GM15510 (cell line): ENCODE data around the gene MKI67.

Experiments
- POLR2A ChIP-seq: IDR thresholded peaks from 3 replicates; pipeline ENCODE4 v1.6.1; 2011; ENCODE audit warnings: borderline replicate concordance; ENCODE audit not compliant: insufficient read length; ENCODE audit errors: extremely low read depth

Gene MKI67

DNA sequence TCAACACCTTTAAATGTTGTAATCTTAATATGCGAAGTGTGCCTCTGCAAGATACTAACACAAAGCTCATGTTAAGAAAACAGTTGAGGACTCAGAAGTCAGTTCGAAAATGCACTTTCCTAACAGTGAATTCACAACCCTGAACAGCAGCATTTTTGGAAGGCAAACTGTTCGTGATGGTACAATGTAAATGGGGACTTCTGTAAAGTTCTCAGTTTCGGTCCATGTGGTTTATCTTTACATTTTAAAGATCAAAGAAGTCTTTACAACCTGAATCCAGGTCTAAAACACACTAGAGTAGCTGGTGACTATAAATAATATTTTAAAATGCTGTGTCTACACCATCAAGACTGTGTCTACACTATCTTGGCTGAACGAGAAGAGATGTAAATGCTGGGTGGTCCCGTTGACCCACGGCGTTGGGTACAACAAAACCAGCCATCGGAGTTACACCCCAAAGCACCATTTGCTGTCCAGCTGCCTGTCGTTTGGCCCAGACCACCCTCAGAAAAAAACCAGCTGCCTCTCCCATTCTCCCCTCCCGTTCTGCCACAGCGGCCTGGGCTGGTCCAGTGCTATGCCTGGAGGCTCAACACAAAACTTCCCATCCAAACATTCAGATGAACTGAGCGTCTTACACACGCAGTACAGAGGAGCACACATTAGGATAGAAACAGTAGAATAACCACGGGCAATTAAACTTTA lies 42.9 kb downstream of the MKI67 start:
- no peak for TF ChIP-seq POLR2A

DNA sequence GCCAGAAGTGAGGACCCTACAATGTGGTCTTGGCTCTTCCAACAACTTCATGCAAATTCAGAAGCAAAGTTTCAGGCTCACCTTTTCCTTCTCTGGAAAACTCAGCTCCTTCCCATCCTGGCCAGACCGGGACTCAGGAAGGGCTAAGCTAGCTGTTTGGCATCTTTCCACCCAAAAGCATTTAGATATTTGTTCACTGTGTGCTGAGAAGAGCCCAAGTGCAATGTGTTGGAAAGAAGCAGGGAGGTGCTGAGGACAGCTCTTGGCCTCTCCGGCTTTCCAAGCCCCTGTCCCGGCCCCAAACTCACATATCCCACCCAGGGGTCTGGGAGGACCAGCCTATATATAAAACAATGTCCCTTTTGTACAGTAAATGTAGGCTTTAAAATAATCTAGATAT lies 44.5 kb downstream of the MKI67 start:
- no peak for TF ChIP-seq POLR2A

DNA sequence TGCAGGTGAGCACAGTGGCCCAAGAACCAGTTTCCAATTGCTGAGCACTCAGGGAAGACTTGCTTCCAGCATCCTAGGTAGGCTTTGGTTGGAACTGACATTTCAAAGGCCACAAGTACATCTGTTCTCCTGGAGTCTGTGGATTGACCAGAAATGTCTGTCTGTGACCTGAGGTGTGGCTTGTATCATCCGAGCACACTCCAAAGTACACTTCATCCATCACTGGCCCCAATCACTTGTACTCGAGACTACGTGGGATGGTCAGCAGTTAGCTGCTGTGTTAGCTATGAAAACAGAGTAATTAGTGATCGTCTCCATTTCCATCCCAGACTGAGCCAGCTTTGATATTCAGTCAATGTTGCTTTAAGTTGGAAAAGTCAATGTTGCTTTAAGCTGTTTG lies 45.0 kb downstream of the MKI67 start:
- no peak for TF ChIP-seq POLR2A

DNA sequence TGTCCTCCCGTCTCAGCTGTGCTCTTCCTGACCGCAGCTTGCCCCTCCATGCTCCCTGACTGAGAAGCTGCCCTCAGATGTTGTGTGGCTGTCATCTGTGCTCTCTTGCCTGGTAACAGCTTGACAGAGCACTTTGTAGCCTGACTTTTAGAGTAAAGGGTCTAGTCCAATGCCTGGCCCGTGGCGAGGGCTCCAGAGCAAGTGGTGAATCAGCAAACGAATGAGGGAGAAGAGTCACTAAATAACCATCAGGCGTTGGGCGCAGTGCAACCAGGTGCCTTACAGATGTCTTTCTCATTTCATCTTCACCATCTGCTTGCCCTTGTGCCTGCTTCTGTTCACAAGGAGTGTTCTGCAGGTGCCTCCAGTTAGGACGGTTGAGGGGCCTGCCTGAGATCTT lies 45.6 kb downstream of the MKI67 start:
- no peak for TF ChIP-seq POLR2A

DNA sequence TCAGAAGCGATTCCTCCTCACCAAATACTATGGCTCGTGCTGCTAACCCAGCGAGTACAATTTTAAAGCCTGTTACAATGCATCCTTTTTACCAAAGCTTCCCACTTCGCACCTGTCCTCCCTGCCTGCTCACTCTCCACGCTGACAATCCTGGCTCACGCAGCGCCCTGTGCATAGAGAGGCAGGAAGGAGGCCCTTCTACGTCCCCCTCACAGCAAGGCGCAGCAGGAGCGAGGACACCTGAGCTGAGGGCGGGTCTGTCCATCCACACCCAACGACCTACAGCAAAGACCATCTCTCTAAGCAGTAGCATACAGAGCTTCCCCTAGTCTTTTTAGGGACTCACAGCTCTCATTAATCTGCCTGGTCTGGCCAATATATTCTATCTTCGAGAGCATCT lies 46.0 kb downstream of the MKI67 start:
- TF ChIP-seq POLR2A: no peak

DNA sequence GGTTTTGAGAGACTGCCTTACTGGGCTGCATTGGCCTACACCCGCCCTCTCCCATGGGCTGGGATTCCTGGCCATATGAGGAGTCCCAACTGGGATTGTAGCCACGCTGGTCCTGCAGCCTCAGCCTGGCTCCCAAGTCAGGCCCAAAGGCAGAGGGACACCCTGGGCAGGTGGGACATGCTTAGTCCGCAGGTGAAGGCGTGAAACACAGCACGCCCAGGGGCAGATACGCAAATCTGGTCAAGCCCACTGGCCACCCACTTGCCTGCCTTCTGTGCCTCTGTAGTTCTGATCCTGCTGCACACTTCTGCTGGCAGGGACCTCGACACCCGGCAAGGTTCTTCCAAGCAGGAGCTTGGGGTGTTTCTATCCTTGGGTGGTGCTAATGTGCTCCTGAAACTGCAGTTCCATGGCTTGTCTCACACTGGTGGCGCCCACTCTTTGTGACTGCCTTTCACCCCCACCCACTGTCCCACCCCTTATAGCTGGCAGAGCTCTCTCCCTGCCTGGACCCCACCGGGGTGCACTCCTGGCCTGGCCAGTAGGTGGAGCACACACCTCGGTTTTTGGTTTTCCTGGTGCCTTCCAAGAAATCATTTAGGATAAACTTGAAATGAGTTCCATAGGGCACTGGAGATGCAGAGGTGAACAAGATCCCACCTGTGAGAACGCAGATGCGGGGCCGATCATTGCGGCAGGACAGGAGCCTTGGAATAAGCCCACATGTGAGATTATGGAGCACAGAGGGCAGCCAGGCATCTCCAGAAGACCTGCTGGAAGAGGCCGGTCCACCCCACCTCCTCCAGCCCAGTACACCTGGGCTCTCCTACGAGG lies 47.9 kb downstream of the MKI67 start:
- no peak for TF ChIP-seq POLR2A

DNA sequence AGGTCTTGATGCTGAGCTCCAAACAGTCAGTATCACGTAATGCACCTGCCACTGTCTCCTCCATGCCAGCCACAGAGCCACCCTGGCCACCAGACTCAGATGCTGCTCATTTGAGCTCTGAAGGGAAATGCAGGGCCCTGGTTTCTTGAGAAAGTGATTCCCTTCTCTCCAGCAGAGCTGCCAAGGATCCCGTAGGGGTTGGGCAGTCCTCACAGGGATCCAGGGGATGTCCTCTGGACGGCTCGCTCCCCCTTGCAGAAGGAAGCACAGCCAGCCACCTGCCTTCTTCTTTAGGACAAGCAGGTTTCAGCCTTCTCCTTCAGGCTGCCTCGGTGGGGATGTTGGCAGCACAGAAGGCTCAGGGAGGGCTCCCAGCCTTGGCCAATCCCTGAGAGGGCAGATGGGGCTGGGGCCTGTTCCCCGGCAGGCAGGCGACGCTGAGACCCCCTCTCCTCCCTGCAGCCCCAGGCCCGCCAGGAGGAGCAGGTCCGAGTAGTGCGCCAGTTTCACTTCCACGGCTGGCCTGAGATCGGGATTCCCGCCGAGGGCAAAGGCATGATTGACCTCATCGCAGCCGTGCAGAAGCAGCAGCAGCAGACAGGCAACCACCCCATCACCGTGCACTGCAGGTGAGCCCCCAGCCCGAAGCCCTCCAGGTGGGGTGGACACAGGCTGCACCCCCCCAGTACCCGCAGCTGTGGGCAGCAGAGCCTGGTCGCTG lies 48.9 kb downstream of the MKI67 start:
- TF ChIP-seq POLR2A: no peak

DNA sequence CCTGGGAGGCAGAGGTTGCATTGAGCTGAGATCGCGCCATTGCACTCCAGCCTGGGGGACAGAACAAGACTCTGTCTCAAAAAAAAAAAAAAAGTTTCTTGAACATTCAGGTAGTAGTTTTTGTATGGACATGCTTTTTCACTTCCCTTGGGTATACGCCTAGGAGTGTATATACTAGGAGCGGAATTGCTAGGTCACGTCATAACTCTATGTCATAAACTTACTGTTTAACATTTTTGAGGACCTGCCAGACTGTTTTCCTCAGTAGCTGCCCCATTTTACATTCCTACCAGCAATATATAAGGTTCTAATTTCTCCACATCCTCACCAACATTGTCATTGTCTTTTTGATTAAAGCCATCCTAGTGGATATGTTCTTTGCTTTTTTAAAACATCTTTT lies 51.6 kb downstream of the MKI67 start:
- TF ChIP-seq POLR2A: no peak

DNA sequence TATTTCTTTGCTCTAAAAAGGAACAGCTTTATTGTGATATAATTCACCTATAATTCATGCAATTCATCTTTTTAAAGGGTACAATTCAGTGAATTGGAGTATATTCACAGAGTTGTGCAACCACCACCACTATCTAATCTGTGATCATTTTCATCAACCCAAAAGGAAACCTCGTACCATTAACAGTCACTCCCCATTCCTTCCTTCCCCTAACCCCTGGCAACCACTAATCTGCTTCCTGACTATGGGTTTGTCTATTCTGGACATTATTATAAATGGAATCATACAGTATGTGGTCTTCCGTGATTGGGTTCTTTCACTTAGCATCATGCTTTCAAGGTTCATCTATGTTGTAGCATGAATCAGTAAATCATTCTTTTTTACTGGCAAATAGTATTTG lies 52.3 kb downstream of the MKI67 start:
- TF ChIP-seq POLR2A: no peak

DNA sequence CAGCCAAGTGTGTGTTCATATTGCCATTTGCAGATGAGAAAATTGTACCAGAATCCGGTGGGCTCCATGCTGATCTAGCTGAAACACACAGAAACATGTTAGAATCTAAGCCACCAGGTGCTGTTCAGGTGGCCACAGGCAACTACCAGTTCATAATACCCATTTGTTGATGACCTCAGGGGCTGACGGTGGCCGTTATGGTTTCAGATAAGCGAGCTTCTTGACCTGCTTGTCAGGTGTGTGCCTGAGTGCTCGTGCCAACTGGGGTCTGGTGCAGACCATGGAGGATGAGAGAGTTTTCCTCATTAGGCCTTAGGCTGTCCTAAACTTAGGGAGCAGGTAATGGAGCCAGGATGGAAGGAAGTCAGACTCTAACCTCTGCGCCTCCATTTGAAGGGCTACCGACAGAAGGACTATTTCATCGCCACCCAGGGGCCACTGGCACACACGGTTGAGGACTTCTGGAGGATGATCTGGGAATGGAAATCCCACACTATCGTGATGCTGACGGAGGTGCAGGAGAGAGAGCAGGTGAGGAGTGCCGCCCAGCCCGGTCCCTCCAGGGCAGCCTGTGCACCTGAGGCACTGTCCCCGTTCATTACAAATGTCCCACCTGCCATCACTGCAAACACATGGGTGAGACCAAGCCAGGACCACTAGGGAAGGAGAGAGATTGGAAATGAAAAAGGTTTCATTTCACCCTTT lies 53.1 kb downstream of the MKI67 start:
- TF ChIP-seq POLR2A: no peak

DNA sequence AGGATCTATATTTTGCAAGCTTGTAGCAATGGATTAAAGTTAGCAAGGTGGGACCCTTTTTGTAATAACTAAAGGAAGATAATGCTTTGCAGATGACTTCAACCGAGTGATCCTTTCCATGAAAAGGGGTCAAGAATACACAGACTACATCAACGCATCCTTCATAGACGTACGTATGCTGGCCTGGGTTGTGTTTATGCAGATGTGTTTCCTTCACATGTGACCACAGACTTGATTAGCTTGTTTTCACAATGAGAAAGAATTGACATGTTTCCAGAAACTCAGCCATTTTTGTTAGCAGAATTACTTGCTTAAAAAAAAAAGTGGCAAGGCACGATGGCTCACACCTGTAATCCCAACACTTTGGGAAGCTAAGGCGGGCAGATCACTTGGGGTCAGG lies 54.2 kb downstream of the MKI67 start:
- no peak for TF ChIP-seq POLR2A

DNA sequence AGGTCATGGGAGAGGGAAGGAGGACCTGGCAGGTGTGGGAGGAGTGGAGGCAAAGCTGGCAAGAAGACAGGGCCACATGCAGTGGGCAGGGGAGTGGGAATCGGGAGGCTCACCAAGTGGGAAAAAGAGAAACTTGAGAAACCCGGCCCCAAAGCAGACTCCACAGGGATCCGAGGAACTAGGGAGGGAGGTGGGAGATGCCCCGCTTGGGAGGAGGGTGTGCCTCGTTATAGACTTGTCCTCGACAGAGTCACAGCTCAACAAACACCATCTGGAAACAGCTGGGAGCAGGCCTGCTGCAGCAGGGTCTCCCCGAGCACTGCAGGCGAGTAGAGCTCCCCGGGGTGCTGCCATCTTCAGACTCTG lies 54.8 kb downstream of the MKI67 start:
- TF ChIP-seq POLR2A: no peak

DNA sequence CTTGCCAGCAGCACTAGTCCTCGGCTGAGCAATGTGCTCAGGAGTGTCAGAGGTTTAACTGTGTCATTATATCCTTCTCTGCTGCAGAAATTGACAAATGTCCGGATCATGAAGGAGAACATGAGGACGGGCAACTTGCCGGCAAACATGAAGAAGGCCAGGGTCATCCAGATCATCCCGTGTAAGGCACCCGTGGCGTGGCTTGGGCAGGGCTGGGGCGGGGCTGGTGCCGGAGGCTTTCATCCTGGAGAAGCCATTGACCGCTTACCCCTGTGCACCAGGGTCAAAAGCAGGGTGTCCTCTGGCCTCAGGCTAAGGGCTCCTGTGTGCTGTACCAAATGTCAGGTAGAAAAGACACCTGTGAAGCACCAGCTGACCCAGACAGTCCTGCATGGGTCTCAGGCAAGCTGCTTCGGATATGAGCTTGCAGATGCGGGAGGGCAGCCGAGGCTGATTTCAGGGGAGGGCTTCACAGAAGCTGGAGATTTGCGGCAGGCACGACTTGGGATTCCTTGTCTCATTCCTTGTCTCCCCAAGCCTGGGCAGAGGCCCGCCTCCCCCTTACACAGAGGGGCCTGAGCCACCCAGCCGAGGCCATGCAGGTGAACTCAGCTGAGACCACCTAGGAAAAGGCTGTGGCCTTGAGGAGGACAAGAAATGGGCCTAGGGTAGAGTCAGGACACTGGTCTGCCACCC lies 55.4 kb downstream of the MKI67 start:
- TF ChIP-seq POLR2A: no peak

DNA sequence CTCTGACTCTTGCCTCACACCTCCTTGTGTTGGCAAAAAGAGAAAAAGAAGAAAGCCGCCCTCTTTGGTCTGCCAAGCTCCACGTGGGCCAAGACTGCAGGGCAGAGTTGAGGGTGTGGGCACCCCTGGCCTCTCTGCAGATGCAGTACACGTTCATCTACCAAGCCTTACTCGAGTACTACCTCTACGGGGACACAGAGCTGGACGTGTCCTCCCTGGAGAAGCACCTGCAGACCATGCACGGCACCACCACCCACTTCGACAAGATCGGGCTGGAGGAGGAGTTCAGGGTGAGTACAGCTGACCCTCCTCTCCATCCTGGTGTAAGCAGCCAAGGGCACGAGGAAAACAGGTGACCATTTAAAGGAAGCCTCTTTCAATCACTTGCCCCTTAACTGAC lies 56.1 kb downstream of the MKI67 start:
- TF ChIP-seq POLR2A: no peak
